Cortex of kidney (tissue), 1 donor: Measurements from ENCODE around the gene CARF.
"Not testable (repeated sequence)": the region's sequence is repeated elsewhere in the genome, so short reads cannot be mapped to it uniquely, and the experiment has no call there.

Experiments used
- DNase-seq: peaks from one replicate; lab custom pipeline; 2025; lab: John Stamatoyannopoulos, UW

CARF gene, protein sequence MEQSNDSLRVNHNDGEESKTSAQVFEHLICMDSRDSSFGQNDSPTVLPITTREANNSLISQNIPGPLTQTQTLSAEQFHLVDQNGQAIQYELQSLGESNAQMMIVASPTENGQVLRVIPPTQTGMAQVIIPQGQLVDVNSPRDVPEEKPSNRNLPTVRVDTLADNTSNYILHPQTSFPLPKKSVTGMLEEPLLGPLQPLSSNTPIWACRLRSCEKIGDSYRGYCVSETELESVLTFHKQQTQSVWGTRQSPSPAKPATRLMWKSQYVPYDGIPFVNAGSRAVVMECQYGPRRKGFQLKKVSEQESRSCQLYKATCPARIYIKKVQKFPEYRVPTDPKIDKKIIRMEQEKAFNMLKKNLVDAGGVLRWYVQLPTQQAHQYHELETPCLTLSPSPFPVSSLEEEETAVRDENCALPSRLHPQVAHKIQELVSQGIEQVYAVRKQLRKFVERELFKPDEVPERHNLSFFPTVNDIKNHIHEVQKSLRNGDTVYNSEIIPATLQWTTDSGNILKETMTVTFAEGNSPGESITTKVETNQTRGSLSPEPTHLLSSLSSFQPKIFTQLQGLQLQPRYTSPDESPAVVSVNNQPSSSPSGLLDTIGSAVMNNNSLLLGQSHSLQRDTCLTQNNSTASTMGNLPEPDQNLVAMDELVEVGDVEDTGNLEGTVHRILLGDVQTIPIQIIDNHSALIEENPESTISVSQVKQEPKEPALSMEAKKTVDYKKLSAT

GRCh38 chr2:202911512-202912341 lies at the start of gene CARF, which contains the start of gene WDR12:
Gene CARF, plus strand, starts transcription at chr2:202912275. Its CDS starts 29,628 bp downstream, at chr2:202941903.
Gene WDR12, minus strand, starts transcription at chr2:202911673. Its CDS starts 197 bp downstream, at chr2:202911476.
- DNase-seq, result no peak

GRCh38 chr2:202870431-202871299 lies 41.4 kb upstream of the CARF start:
- no peak for DNase-seq

GRCh38 chr2:202871300-202872141 lies 40.6 kb upstream of the CARF start, which contains the start of gene ICA1L:
Gene ICA1L, minus strand, starts transcription at chr2:202871766. Its CDS starts 42,757 bp downstream, at chr2:202829009.
- DNase-seq, result peak; percentile 12

DNA sequence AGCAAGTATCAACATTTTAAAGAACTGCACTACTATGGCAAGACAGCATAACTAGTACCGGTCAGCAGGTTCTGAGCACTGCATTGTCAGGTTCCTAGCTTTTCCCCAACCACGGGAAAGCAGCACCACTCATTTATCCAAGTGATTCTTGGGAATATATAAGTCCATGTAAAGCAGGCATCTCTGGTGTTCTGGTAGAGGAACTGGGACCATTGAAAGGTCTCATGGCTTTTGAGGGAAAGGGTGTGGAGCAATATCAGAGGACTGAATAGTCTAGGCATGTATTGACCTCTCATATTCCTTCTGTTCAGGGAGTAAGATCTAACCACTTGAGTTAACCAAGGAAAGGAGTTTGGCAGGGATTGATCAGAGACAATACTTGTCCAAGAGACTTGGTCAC lies 34.4 kb upstream of the CARF start:
- no peak for DNase-seq

- no peak for DNase-seq
These were observed 30.5 kb upstream of the CARF start for GRCh38 chr2:202881570-202881969.

- no peak for DNase-seq
These were observed 27.9 kb upstream of the CARF start for GRCh38 chr2:202883987-202884675.

DNA sequence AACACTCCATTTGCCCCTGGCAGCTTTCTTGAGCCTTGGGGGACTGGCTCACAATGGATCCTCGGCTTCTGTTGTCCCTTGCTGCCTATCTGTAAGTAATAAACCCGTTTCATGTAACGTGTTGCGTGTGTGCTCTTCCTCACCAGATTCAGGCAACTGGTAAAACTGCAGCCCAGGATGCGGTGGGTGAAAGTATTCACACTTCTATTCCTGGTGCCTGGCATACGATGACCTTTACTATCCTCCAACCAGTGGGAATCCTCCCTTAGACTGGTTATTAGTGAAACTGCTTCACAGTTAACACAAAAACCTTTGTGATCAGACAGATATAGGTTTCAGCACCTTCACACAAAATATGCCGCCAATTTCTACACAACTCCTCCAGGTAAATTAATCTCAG lies 26.9 kb upstream of the CARF start:
- no peak for DNase-seq

- not testable (repeated sequence) for DNase-seq
These were observed 6.6 kb upstream of the CARF start for GRCh38 chr2:202905507-202905906.

DNA sequence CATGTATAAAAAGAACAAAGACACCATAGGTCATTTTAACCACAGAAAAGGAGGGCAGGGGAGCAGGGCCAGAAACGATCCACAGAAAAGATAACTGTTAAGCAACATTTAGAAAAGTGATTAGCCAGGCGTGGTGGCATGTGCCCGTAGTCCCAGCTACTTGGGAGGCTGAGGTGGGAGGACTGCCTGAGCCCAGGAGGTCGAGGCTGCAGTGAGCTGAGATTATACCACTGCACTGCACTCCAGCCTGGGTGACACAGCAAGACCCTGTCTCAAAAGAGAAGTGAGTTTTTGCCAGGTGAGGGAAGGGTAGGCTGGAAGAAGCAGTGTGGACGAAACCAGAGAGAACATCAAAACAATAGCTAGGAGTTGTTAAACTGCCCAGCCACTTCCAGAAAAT lies 3.9 kb upstream of the CARF start:
- DNase-seq, result no peak

DNA sequence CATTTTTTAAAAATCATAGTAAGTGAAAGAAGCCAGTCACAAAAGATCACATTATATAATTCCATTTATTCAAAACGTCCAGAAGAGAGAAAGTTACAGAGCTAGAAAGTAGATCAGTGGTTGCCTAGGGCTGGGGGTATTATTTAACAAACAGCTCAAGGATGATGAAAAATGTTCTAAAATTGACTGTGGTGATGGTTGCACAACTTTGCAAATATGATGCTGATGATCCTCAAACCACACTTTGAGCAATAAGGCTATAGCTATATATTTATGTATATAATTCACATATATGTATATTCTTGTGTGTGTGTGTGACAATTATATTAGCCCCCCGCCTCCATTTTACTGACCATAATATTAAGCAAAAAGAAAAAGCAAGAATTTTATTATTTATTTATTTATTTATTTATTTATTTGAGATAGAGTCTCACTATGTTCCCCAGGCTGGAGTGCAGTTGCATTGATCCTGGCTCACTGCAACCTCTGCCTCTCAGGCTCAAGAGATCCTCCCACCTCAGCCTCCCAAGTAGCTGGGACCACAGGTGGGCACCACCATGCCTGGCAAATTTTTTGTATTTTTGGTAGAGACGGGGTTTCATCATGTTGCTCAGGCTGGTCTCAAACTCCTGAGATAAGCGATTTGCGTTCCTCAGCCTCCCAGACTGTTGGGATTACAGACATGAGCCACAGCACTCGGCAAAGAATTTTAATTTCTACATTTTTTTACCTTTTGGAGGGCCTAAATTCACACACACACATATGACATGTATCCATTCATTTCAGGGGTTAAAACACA lies 2.5 kb upstream of the CARF start:
- no peak for DNase-seq

- not testable (repeated sequence) for DNase-seq
These were observed 1.8 kb upstream of the CARF start for GRCh38 chr2:202910250-202910649.

DNA sequence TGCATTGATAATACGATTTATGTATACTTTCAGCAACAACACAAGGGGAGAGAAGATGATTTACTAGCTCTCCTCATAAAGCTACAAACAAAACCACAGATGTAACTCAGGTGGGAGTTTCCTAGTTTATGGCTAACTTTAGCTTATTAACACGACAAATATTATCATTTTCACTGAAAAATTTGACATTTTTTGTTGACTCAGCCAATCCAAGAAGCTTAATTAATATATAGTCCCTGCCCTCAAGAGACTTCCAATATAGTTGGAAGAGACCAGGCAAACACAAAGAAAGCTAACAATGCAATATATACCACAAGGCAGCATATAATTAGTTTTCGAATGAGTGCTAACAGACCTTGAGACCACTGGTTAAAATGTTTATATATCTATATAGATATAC lies 1.4 kb upstream of the CARF start:
- no peak for DNase-seq

- no peak for DNase-seq
These were observed 918 bp upstream of the CARF start for GRCh38 chr2:202911203-202911511.

- DNase-seq, result not testable (repeated sequence)
These were observed 497 bp downstream of the CARF start for GRCh38 chr2:202912342-202913201.

DNA sequence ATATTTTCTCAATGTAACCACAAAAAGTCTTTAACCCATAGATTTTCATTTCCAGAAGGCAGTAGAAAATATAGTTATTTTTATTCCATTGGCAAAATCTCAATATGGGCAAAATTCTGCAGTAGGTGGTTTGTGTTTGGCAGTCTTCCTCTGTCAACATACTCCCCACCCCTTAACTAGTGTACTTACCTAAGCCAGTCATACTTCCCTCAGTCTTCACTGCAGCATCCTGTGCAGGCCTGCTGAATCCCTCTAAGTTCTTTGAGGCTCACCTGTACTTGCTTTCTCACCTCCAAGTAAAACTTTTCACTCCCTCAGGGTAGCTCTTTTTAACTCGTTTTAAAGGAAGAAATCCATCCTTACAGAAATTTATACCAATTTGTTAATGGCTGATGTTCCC lies 6.8 kb downstream of the CARF start:
- no peak for DNase-seq

DNA sequence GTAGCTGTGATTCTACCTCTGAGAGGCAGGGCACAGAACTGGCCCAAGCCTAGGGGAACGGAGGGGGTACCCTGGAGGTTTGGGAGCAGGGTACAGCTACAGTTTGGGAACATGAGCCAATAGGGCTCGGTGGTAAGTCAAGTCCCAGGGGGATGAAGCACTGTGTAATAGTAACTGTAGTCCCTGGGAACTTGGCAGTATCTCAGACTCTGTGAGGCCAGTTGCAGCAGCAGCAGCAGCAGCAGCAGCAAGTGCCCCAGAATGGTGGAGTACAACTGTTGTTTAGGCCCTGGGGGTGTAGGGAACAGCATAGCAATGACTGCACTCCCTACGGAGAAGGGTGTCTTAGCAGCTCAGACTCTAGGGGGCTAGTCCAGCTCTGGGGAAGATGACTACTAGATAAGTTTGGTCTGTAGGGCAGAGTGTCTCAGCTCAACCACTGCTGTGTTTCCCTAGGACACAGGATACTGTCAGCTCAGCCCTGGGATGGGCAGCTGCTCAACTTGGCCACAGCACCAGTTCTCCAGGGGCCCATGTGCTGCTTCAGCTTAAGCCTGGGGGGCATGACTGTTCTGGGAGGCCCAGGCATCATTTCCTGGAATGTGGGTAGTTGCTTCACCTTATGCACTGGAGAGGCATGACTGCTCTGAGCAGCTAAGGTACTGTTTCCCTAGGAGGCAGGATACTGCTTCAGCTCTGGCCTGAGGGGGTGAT lies 20.5 kb downstream of the CARF start:
- no peak for DNase-seq

GRCh38 chr2:202933139-202933510 lies 21.1 kb downstream of the CARF start:
- no peak for DNase-seq
